Naive thymus-derived CD4-positive, alpha-beta T cell (primary cell): ENCODE data around the gene FNDC1. TPM values are rescaled to one million over a fixed set of nuclear protein-coding genes. Genes with fewer than 3 reads are reported as not detected.
A peak's percentile ranks its signal among the peaks of the same experiment; 100 is the strongest.

ENCODE experiments used
- ATAC-seq: fragments of 150-1000 bp; cut with Tn5 transposase; 2 replicates; pipeline ENCODE4 v1.10.0; 2021; ENCODE audit warnings: mild to moderate bottlenecking, moderate library complexity
- CTCF ChIA-PET: fragments of 350-600 bp; sonication (Branson Sonifier 250); formaldehyde crosslinking; loops from one replicate; lab custom pipeline; 2021; ENCODE audit warnings: antibody characterized with exemption; lab: Charles Lee
- POLR2A ChIA-PET: fragments of 350-600 bp; sonication (Branson Sonifier 250); formaldehyde crosslinking; loops from one replicate; lab custom pipeline; 2021; ENCODE audit warnings: antibody characterized with exemption, inconsistent platforms; lab: Charles Lee
- DNase-seq, 9 donors: peaks; one replicate each; pipeline versions ENCODE4 v3.0.0 to v3.0.0-alpha.2; 2020 to 2022; ENCODE audit warnings: mixed read lengths in 1 of 9
- H3K27ac ChIP-seq: one replicate; pipeline ENCODE4 v1.7.0; 2013; ENCODE audit warnings: mild to moderate bottlenecking, low read depth, low read length, moderate library complexity
- H3K27me3 ChIP-seq, 2 donors: one replicate each; pipeline ENCODE4 v1.7.0; 2013; ENCODE audit warnings: low read length in 2 of 2, mild to moderate bottlenecking in 2 of 2, moderate library complexity in 2 of 2; ENCODE audit not compliant: control insufficient read depth in 2 of 2, insufficient read depth in 2 of 2
- H3K36me3 ChIP-seq, 3 experiments: 1 replicate in 2 of 3; 2 replicates in 1 of 3; pipeline ENCODE4 v1.7.0; 2013; ENCODE audit warnings: low read length in 3 of 3, mild to moderate bottlenecking in 3 of 3, moderate library complexity in 1 of 3; ENCODE audit not compliant: insufficient read depth in 3 of 3, control insufficient read depth in 2 of 3
- H3K4me1 ChIP-seq, 2 donors: one replicate each; pipeline ENCODE4 v1.7.0; 2013; ENCODE audit warnings: low read length in 2 of 2, mild to moderate bottlenecking in 2 of 2, moderate library complexity in 1 of 2; ENCODE audit not compliant: control insufficient read depth in 2 of 2, insufficient read depth in 2 of 2
- H3K4me3 ChIP-seq: 2 replicates; pipeline ENCODE4 v1.7.0; 2013; ENCODE audit warnings: mild to moderate bottlenecking, low read length
- H3K9me3 ChIP-seq, 3 experiments: 1 replicate in 2 of 3; 2 replicates in 1 of 3; pipeline ENCODE4 v1.7.0; 2013; ENCODE audit warnings: low read length in 3 of 3; ENCODE audit not compliant: control insufficient read depth in 2 of 3
- H3K27ac Mint-ChIP-seq, 9 donors: one replicate each; pipeline ENCODE4 v1.8.0; 2020 to 2022; ENCODE audit warnings: mixed read lengths in 9 of 9, mild to moderate bottlenecking in 8 of 9, moderate library complexity in 5 of 9, inconsistent platforms in 2 of 9
- H3K27me3 Mint-ChIP-seq, 5 donors: one replicate each; pipeline ENCODE4 v1.8.0; 2021 to 2022; ENCODE audit warnings: mixed read lengths in 5 of 5, mild to moderate bottlenecking in 1 of 5
- H3K36me3 Mint-ChIP-seq, 5 donors: one replicate each; pipeline ENCODE4 v1.8.0; 2020 to 2022; ENCODE audit warnings: mixed read lengths in 5 of 5, mild to moderate bottlenecking in 3 of 5, inconsistent platforms in 1 of 5
- H3K4me1 Mint-ChIP-seq, 7 donors: one replicate each; pipeline ENCODE4 v1.8.0; 2020 to 2022; ENCODE audit warnings: mixed read lengths in 7 of 7, mild to moderate bottlenecking in 3 of 7, inconsistent platforms in 1 of 7
- H3K4me3 Mint-ChIP-seq, 10 donors: one replicate each; pipeline ENCODE4 v1.8.0; 2020 to 2022; ENCODE audit warnings: mild to moderate bottlenecking in 10 of 10, mixed read lengths in 10 of 10, moderate library complexity in 6 of 10, inconsistent platforms in 2 of 10
- H3K9me3 Mint-ChIP-seq, 11 donors: one replicate each; pipeline ENCODE4 v1.8.0; 2020 to 2022; ENCODE audit warnings: mixed read lengths in 11 of 11, mild to moderate bottlenecking in 4 of 11, inconsistent platforms in 1 of 11, moderate library complexity in 1 of 11
- intact Hi-C, 2 donors: fragments of 100-400 bp; cut with micrococcal nuclease; formaldehyde crosslinking; loops; one replicate each; pipeline ENCODE4 v1.15.1; 2023
- polyA plus RNA-seq, 2 donors: library from polyadenylated mRNA; unstranded; fragments of 300-500 nt; fragmentation: Illumina TruSeq; gene quantifications; one replicate each; pipeline ENCODE4 v1.2.3, GENCODE V29; 2021
- total RNA-seq, 6 experiments: library from RNA in 5 of 6; stranded (reverse) in 5 of 6; gene quantifications; 1 replicate in 5 of 6; 2 replicates in 1 of 6; pipeline ENCODE4 v1.2.3 and lab custom pipeline; 2021 to 2026

Gene FNDC1
- total and polyA plus RNA-seq, 7 experiments from 2014 or later: not detected

DNA sequence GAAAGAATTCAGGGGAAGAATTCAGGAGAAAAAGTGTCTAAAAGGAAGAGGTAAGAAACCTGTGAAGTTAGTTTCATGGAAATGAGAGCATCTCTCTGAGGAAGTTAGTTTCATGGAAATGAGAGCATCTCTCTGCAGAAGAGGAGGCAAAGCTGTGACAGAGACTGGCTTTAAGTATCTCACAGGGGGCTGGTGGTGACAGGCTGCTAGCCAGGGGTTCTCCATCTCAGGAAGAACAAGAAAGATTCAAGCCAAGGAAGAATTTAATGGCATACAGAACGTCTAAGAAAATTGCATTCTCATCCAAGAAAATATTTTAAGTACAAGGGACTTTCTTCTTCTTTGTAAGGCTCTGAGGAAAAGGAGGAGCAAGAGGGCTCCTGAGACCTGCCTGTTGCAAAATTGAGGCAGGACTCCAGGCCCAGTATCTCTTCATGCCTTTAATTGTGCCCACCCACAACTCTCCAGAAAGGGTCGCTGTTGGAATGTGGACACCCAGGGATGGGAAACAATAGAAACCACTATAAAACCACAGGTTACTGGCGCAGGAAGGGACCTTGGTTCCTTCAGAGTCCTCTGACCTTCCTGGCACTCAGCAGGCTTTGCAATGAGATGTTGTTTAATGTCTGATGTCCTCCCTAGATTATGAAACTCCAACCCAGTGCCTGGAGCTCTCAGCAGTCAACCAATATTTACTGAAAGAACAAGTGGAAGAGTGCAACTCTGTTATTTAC, 136.8 kb downstream of the FNDC1 start:
- H3K9me3 Mint-ChIP-seq: peaks cover 0 to 3% (median 0%) of the 10 kb centered on the region in 11 donors
- Histone ChIP-seq H3K27me3 (no peaks in the 10 kb centered on the region), H3K4me3 (no peak overlapping the region), H3K27ac (no peak overlapping the region), H3K9me3 (no peaks in the 10 kb centered on the region), H3K4me1 (no peaks in the 10 kb centered on the region), H3K36me3 (no peaks in the 10 kb centered on the region)
- no peak for DNase-seq
- ChIA-PET CTCF (no interaction called here), POLR2A (no interaction called here)
- no peak overlapping the region for H3K27ac Mint-ChIP-seq
- H3K4me3 Mint-ChIP-seq: no peak overlapping the region
- ATAC-seq: no peak
- H3K36me3 Mint-ChIP-seq: no peaks in the 10 kb centered on the region
- intact Hi-C loops: no loop called here
- peaks cover 9 to 29% (median 24%) of the 10 kb centered on the region in 5 donors for H3K27me3 Mint-ChIP-seq
- no peaks in the 10 kb centered on the region for H3K4me1 Mint-ChIP-seq

DNA sequence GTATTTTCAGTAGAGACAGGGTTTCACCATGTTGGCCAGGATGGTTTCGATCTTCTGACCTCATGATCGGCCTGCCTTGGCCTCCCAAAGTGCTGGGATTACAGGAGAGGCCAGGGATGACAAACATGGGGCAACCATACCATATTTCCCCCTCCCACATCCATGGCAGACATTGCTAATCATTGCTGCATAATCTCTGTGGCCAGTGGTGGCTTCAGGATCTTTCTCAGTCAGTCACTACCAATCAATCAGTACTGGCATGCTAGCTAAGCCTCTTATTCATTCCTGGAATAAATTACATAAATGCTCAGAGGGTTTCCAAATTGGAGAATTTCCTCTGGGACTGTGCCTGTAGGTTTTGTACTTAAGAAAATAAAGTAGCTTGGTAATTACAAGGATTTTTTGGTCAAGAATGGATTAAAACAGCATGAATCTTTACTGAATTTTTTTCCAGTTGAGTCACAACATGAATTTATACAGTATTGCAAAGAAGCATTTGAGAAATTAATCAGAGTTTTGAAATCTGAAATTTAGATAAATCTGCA, 138.1 kb downstream of the FNDC1 start:
- H3K27me3 ChIP-seq: no peaks in the 10 kb centered on the region
- intact Hi-C loops: no loop called here
- DNase-seq: no peak
- Mint-ChIP-seq H3K9me3 (peaks cover 0 to 3% (median 0%) of the 10 kb centered on the region in 11 donors), H3K27ac (no peak overlapping the region), H3K27me3 (peaks cover 9 to 25% (median 19%) of the 10 kb centered on the region in 5 donors), H3K36me3 (no peaks in the 10 kb centered on the region), H3K4me3 (no peak overlapping the region), H3K4me1 (peaks cover 0 to 2% (median 0%) of the 10 kb centered on the region in 7 donors)
- ATAC-seq: no peak
- H3K4me3 ChIP-seq: no peak overlapping the region
- POLR2A ChIA-PET: no interaction called here
- CTCF ChIA-PET: no interaction called here
- no peaks in the 10 kb centered on the region for H3K4me1 ChIP-seq
- H3K27ac ChIP-seq: no peak overlapping the region
- H3K36me3 ChIP-seq: no peaks in the 10 kb centered on the region
- H3K9me3 ChIP-seq: no peaks in the 10 kb centered on the region

GRCh38 chr6:159308198-159308597, 139.0 kb downstream of the FNDC1 start:
- H3K4me1 Mint-ChIP-seq: peaks cover 0 to 2% (median 0%) of the 10 kb centered on the region in 7 donors
- no peak overlapping the region for H3K4me3 ChIP-seq
- H3K36me3 ChIP-seq: no peaks in the 10 kb centered on the region
- peaks cover 0 to 3% (median 0%) of the 10 kb centered on the region in 11 donors for H3K9me3 Mint-ChIP-seq
- POLR2A ChIA-PET: no interaction called here
- no peaks in the 10 kb centered on the region for H3K36me3 Mint-ChIP-seq
- ATAC-seq: no peak
- peaks cover 8 to 19% (median 14%) of the 10 kb centered on the region in 5 donors for H3K27me3 Mint-ChIP-seq
- CTCF ChIA-PET: no interaction called here
- H3K9me3 ChIP-seq: no peaks in the 10 kb centered on the region
- no peak overlapping the region for H3K27ac Mint-ChIP-seq
- H3K27me3 ChIP-seq: no peaks in the 10 kb centered on the region
- H3K4me1 ChIP-seq: no peaks in the 10 kb centered on the region
- no peak overlapping the region for H3K4me3 Mint-ChIP-seq
- H3K27ac ChIP-seq: no peak overlapping the region
- intact Hi-C loops: no loop called here
- DNase-seq: no peak

GRCh38 chr6:159309723-159310122, 140.5 kb downstream of the FNDC1 start:
- Mint-ChIP-seq H3K4me3 (no peak overlapping the region), H3K4me1 (peaks cover 0 to 2% (median 0%) of the 10 kb centered on the region in 7 donors), H3K27me3 (peaks cover 6 to 12% (median 9%) of the 10 kb centered on the region in 5 donors), H3K9me3 (no peaks in the 10 kb centered on the region), H3K36me3 (no peaks in the 10 kb centered on the region), H3K27ac (no peak overlapping the region)
- ATAC-seq: no peak
- no peaks in the 10 kb centered on the region for H3K9me3 ChIP-seq
- no peaks in the 10 kb centered on the region for H3K4me1 ChIP-seq
- no peaks in the 10 kb centered on the region for H3K36me3 ChIP-seq
- no peak overlapping the region for H3K4me3 ChIP-seq
- no peaks in the 10 kb centered on the region for H3K27me3 ChIP-seq
- ChIA-PET CTCF (no interaction called here), POLR2A (no interaction called here)
- no peak overlapping the region for H3K27ac ChIP-seq
- intact Hi-C loops: no loop called here
- DNase-seq: no peak

GRCh38 chr6:159311618-159312017, 142.4 kb downstream of the FNDC1 start:
- no peak overlapping the region for H3K4me3 Mint-ChIP-seq
- H3K27me3 Mint-ChIP-seq: peaks cover 0 to 17% (median 4%) of the 10 kb centered on the region in 5 donors
- Histone ChIP-seq H3K27me3 (no peaks in the 10 kb centered on the region), H3K4me3 (no peak overlapping the region), H3K4me1 (no peaks in the 10 kb centered on the region), H3K27ac (no peak overlapping the region), H3K36me3 (no peaks in the 10 kb centered on the region), H3K9me3 (no peaks in the 10 kb centered on the region)
- POLR2A ChIA-PET: no interaction called here
- no peak for ATAC-seq
- H3K4me1 Mint-ChIP-seq: peaks cover 0 to 4% (median 0%) of the 10 kb centered on the region in 7 donors
- H3K9me3 Mint-ChIP-seq: no peaks in the 10 kb centered on the region
- intact Hi-C loops: no loop called here
- DNase-seq: no peak
- no peaks in the 10 kb centered on the region for H3K36me3 Mint-ChIP-seq
- H3K27ac Mint-ChIP-seq: peak overlapping the region in 1 of 9 donors; percentile 6
- CTCF ChIA-PET: no interaction called here

DNA sequence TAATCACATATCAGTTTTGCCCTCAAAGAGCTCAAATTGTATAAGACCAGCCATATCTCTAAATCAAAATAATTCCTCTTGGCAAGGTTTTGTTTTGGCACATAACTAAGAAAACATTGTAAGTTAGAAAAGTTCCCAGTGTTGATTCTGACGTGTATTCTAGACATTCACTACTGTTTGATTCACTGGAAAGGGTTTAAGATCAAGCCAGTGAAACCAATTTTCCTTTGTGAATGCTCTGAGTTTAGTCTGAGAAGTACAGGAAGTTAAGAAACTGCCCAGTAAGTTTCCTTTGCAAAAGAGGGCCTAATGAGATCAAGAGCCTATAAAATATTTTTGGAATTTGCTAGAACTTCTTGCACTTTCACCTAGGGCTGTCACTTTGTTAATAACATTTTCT, 143.0 kb downstream of the FNDC1 start:
- Mint-ChIP-seq H3K4me1 (peaks cover 0 to 4% (median 0%) of the 10 kb centered on the region in 7 donors), H3K36me3 (no peaks in the 10 kb centered on the region), H3K27me3 (peaks cover 0 to 17% (median 4%) of the 10 kb centered on the region in 5 donors), H3K9me3 (no peaks in the 10 kb centered on the region), H3K4me3 (no peak overlapping the region), H3K27ac (no peak overlapping the region)
- ChIA-PET CTCF (no interaction called here), POLR2A (no interaction called here)
- H3K9me3 ChIP-seq: no peaks in the 10 kb centered on the region
- H3K4me3 ChIP-seq: no peak overlapping the region
- no peaks in the 10 kb centered on the region for H3K27me3 ChIP-seq
- H3K4me1 ChIP-seq: no peaks in the 10 kb centered on the region
- intact Hi-C loops: no loop called here
- H3K36me3 ChIP-seq: no peaks in the 10 kb centered on the region
- H3K27ac ChIP-seq: no peak overlapping the region
- DNase-seq: no peak
- ATAC-seq: no peak

GRCh38 chr6:159313018-159313417, 143.8 kb downstream of the FNDC1 start:
- Histone ChIP-seq H3K9me3 (no peaks in the 10 kb centered on the region), H3K4me3 (no peak overlapping the region), H3K4me1 (no peaks in the 10 kb centered on the region), H3K36me3 (no peaks in the 10 kb centered on the region), H3K27me3 (no peaks in the 10 kb centered on the region), H3K27ac (no peak overlapping the region)
- no peaks in the 10 kb centered on the region for H3K36me3 Mint-ChIP-seq
- ATAC-seq (no peak), DNase-seq (no peak)
- H3K9me3 Mint-ChIP-seq: no peaks in the 10 kb centered on the region
- no peak overlapping the region for H3K27ac Mint-ChIP-seq
- ChIA-PET POLR2A (no interaction called here), CTCF (no interaction called here)
- intact Hi-C loops: no loop called here
- H3K4me3 Mint-ChIP-seq: no peak overlapping the region
- H3K4me1 Mint-ChIP-seq: peaks cover 0 to 4% (median 0%) of the 10 kb centered on the region in 7 donors
- H3K27me3 Mint-ChIP-seq: peaks cover 1 to 18% (median 10%) of the 10 kb centered on the region in 5 donors
